GM21528 (cell line): ENCODE results near the gene MALT1.
"Not testable (repeated sequence)": the region's sequence is repeated elsewhere in the genome, so short reads cannot be mapped to it uniquely, and the experiment has no call there.

ENCODE experiments used
- ATAC-seq: cut with Tn5 transposase; IDR thresholded peaks from one replicate; pipeline ENCODE4 v1.9.1; 2021; ENCODE audit warnings: mild to moderate bottlenecking, moderate library complexity; ENCODE audit not compliant: unreplicated experiment, low FRiP score

The MALT1 gene

GRCh38 chr18:58653144-58653722 lies 18.0 kb upstream of the MALT1 start:
- not testable (repeated sequence) for ATAC-seq

GRCh38 chr18:58653814-58654509 lies 17.3 kb upstream of the MALT1 start:
- no peak for ATAC-seq

GRCh38 chr18:58654896-58655614 lies 16.2 kb upstream of the MALT1 start:
- ATAC-seq, result no peak

- no peak for ATAC-seq
These were observed 14.2 kb upstream of the MALT1 start for GRCh38 chr18:58657081-58657480.

GRCh38 chr18:58657494-58657893 lies 13.8 kb upstream of the MALT1 start:
- ATAC-seq, result no peak

GRCh38 chr18:58659691-58660090 lies 11.6 kb upstream of the MALT1 start:
- no peak for ATAC-seq

GRCh38 chr18:58660915-58661314 lies 10.3 kb upstream of the MALT1 start:
- ATAC-seq, result no peak

GRCh38 chr18:58661423-58661822 lies 9.8 kb upstream of the MALT1 start:
- no peak for ATAC-seq

GRCh38 chr18:58662118-58662517 lies 9.1 kb upstream of the MALT1 start:
- ATAC-seq, result no peak

- ATAC-seq, result no peak
These were observed 5.1 kb upstream of the MALT1 start for GRCh38 chr18:58666176-58666575.

GRCh38 chr18:58668211-58668610 lies 3.1 kb upstream of the MALT1 start:
- no peak for ATAC-seq

- ATAC-seq, result no peak
These were observed 2.4 kb upstream of the MALT1 start for GRCh38 chr18:58668897-58669296.

- no peak for ATAC-seq
These were observed 1.4 kb upstream of the MALT1 start for GRCh38 chr18:58669731-58670378.

- no peak for ATAC-seq
These were observed 708 bp upstream of the MALT1 start for GRCh38 chr18:58670404-58671110.

- peak; percentile 26 for ATAC-seq
These were observed 633 bp downstream of the MALT1 start for GRCh38 chr18:58671632-58672564.

GRCh38 chr18:58674159-58674558 lies 2.9 kb downstream of the MALT1 start:
- no peak for ATAC-seq

- no peak for ATAC-seq
These were observed 3.7 kb downstream of the MALT1 start for GRCh38 chr18:58674863-58675472.

- ATAC-seq, result no peak
These were observed 5.0 kb downstream of the MALT1 start for GRCh38 chr18:58676270-58676669.

GRCh38 chr18:58682429-58683069 lies 11.3 kb downstream of the MALT1 start:
- ATAC-seq, result no peak
